Astrocyte of the spinal cord (primary cell): ENCODE data around the gene THSD7A.

Experiments used
- DNase-seq: peaks from one replicate; pipeline ENCODE4 v3.0.0; 2011; ENCODE audit warnings: low read depth, low spot score
- H3K4me3 ChIP-seq: 2 replicates; pipeline ENCODE4 v1.5.1; 2011; ENCODE audit warnings: low read depth, mild to moderate bottlenecking, low read length, moderate library complexity
- in situ Hi-C: cut with HindIII; loops from 2 replicates; pipeline ENCODE4 v1.10.0; 2017; ENCODE audit warnings: low sequenced_read_pairs
- TF ChIP-seq, protein P1 (sequence below): IDR thresholded peaks from 2 replicates; pipeline ENCODE4 v1.5.1; 2012; ENCODE audit warnings: low read depth, mild to moderate bottlenecking, low read length, inconsistent platforms

Gene THSD7A

DNA sequence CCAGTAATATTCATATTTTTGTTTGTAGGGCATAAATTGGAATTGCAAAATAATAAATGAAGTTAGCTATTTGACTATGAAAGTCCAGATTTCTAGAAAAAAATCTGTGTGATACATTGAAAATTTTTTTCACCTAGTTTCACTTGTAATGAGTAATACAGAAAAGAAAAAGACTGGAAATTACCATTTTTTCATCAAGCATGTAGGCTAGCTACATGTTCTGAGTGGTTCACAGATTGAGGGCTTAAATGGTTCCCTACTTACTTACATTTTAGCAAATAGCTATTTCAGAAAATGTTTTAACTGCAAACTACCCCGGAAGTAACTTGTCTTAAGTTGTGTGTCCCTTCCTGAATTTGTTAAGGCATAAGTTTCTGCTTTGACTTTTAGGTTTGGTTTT is 462.3 kb downstream of the THSD7A start:
- DNase-seq = no peak
- TF ChIP-seq, protein P1, sequence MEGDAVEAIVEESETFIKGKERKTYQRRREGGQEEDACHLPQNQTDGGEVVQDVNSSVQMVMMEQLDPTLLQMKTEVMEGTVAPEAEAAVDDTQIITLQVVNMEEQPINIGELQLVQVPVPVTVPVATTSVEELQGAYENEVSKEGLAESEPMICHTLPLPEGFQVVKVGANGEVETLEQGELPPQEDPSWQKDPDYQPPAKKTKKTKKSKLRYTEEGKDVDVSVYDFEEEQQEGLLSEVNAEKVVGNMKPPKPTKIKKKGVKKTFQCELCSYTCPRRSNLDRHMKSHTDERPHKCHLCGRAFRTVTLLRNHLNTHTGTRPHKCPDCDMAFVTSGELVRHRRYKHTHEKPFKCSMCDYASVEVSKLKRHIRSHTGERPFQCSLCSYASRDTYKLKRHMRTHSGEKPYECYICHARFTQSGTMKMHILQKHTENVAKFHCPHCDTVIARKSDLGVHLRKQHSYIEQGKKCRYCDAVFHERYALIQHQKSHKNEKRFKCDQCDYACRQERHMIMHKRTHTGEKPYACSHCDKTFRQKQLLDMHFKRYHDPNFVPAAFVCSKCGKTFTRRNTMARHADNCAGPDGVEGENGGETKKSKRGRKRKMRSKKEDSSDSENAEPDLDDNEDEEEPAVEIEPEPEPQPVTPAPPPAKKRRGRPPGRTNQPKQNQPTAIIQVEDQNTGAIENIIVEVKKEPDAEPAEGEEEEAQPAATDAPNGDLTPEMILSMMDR = no peak
- in situ Hi-C loops = no loop called here
- no peak overlapping the region for H3K4me3 ChIP-seq

DNA sequence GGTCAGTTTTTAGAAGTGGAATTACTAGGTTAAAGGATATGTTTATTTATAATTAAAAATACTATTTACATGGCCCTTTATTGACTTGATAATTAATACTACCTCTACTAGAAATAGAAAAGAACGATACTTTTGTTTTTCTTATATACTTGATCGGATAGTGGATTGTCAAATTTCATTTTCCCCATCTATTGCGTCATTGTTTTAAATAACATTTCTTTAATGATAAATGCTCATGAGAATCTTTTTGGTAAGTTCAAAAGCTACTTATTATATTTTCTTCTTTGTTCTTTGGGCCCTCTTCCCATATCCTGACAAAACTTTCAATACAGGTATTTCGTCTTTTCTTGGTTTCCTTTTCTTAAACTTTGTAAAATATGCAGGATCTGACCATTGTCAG is 465.9 kb downstream of the THSD7A start:
- in situ Hi-C loops = no loop called here
- no peak for DNase-seq
- H3K4me3 ChIP-seq = no peak overlapping the region
- TF ChIP-seq, protein P1 = no peak

DNA sequence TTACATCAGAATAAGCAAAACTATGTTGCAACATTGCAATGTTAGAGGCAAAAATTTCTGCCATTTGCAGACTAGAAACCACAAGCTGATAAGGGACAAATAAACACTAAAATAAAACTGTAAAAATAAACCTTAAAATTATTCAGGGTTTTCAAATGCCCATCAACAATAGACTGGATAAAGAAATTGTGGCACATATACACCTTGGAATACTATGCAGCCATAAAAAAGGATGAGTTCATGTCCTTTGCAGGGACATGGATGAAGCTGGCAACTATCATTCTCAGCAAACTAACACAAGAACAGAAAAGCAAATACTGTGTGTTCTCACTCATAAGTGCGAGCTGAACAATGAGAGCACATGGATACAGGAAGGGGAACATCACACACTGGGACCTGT is 473.4 kb downstream of the THSD7A start:
- no peak for DNase-seq
- in situ Hi-C loops = no loop called here
- H3K4me3 ChIP-seq = no peak overlapping the region
- TF ChIP-seq, protein P1 = no peak

DNA sequence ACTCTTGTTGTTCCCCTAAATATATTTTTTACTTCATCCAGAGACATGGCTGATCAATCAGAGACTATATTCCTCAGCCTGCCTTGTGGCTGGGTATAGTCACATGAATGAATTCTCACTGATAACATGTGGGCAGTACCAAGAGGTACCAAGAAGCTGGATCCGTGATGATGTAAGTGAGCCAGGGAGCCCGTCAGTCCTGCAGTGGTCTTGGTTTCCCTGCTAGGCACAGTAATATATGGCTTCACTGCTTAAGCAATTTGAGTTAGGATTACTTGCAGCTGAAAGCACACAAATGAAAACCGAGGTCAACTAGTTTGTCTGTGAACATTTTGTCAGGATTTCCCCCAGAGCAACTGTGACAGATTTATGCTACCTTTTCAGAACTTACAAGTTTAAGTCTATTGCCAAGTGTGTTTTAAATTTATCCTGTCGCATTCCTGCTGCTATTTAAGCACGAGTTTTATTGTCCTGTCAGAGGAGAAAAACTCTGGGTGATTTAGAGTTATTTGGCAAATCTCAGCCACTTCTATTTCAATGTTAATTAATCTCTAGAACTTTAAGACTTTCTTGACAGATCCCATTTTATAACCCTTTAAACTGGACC is 476.5 kb downstream of the THSD7A start:
- no peak for DNase-seq
- TF ChIP-seq, protein P1 = no peak
- no peak overlapping the region for H3K4me3 ChIP-seq
- in situ Hi-C loops = no loop called here

DNA sequence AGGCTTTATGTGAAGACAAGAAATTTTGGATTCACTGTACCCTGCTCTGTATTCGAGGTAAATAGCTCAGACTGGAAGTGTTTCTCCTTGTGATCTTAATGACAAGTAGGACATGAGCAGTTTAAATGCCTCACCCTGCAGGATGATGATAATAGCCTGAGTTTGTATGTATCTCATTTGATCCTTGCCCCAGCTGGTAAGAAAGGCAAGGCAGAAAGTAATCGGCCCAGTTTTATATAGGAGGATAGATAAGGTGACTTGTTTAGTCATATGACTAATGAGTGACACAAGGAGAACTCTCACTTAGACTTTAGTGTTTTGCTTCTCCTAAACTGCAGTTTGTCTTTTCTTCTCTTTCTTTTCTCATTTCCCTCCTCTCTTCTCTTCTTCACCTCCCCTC is 485.7 kb downstream of the THSD7A start:
- DNase-seq = no peak
- TF ChIP-seq, protein P1 = no peak
- in situ Hi-C loops = no loop called here
- H3K4me3 ChIP-seq = no peak overlapping the region

DNA sequence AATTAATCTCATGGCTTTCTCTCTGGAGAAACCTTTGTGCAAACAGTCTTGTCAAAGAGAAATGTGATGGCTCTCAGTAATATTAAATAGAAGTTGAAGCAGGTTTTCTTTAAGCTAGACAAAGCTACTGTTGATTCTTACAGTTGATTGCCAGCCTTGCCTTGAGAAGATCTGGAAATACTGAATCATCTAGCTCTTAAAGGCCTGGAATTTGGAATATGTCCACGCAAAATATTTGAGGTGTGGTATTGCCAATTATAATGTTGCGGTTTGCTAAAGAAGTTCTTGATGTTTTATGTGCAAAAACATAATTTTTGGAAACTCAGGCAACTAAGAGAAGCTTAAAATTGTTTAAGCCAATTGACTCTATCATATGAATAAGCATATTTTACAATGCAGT is 486.4 kb downstream of the THSD7A start:
- in situ Hi-C loops = no loop called here
- no peak overlapping the region for H3K4me3 ChIP-seq
- TF ChIP-seq, protein P1 = no peak
- peak; percentile 67 for DNase-seq
